Esophagus squamous epithelium (tissue), 5 donors: ENCODE results near the gene YTHDC1. TPM values are rescaled to one million over a fixed set of nuclear protein-coding genes. Genes with fewer than 3 reads are reported as not detected.
"Not testable (repeated sequence)": the region's sequence is repeated elsewhere in the genome, so short reads cannot be mapped to it uniquely, and the experiment has no call there.

ENCODE experiments used
- DNase-seq: peaks from one replicate; lab custom pipeline; 2025; lab: John Stamatoyannopoulos, UW
- H3K27ac ChIP-seq, 4 donors: fragments of 200-600 bp; sonication (generic); one replicate each; pipeline ENCODE4 v1.5.1; 2016 to 2019; ENCODE audit warnings: mild to moderate bottlenecking in 1 of 4
- H3K27me3 ChIP-seq, 4 donors: fragments of 200-600 bp; sonication (generic); 1 replicate in 3 of 4; 2 replicates in 1 of 4; pipeline versions ENCODE4 v1.5.1 to v1.6.0; 2017 to 2021; ENCODE audit warnings: antibody characterized with exemption in 1 of 4
- H3K36me3 ChIP-seq, 3 donors: fragments of 200-600 bp; sonication (generic); one replicate each; pipeline ENCODE4 v1.5.1; 2016 to 2019
- H3K4me1 ChIP-seq, 3 donors: fragments of 200-600 bp; sonication (generic); one replicate each; pipeline ENCODE4 v1.5.1; 2017 to 2019
- H3K4me3 ChIP-seq, 4 donors: fragments of 200-600 bp; sonication (generic); 1 replicate in 3 of 4; 2 replicates in 1 of 4; pipeline ENCODE4 v1.5.1; 2016 to 2019; ENCODE audit warnings: mild to moderate bottlenecking in 2 of 4, moderate library complexity in 1 of 4
- H3K9me3 ChIP-seq, 3 donors: fragments of 200-600 bp; sonication (generic); one replicate each; pipeline ENCODE4 v1.5.1; 2016 to 2019
- CTCF ChIP-seq, 6 experiments: fragments of 450-650 bp in 4 of 6; fragments of 200-600 bp in 2 of 6; sonication (generic) in 2 of 6; IDR thresholded peaks; one replicate each; pipeline ENCODE4 v1.5.1; 2016 to 2019; ENCODE audit warnings: antibody characterized with exemption in 6 of 6, mild to moderate bottlenecking in 4 of 6, moderate library complexity in 4 of 6
- POLR2A ChIP-seq, 4 donors: fragments of 450-650 bp; IDR thresholded peaks; one replicate each; pipeline ENCODE4 v1.6.1; 2017; ENCODE audit warnings: antibody characterized with exemption in 4 of 4, mild to moderate bottlenecking in 4 of 4, moderate library complexity in 3 of 4
- WGBS, 2 donors: methylation state at CpG; one replicate each; pipeline ENCODE4 v1.1.5; 2018; 5-methylcytosine and 5-hydroxymethylcytosine counted together
- intact Hi-C: fragments of 100-400 bp; cut with DNase I; formaldehyde crosslinking; loops from one replicate; pipeline ENCODE4 v1.15.0; 2022
- total RNA-seq, 4 donors: library from RNA; depleted of rRNA; stranded (reverse); fragments of >200 nt; gene quantifications; one replicate each; pipeline ENCODE4 v1.1.0, GENCODE V29; 2016
- donor health status: DM: yes; HTN: yes; CAD: no.

YTHDC1 gene
- total RNA-seq, 4 donors from 2014 or later = 36.1 to 79.9 (median 50.7) TPM

- no peak for TF ChIP-seq POLR2A (IDR thresholded peaks at IDR 0.05)
- no peak for TF ChIP-seq CTCF (IDR thresholded peaks at IDR 0.05)
- H3K36me3 ChIP-seq = no peaks in the 10 kb centered on the region
- WGBS, 2 donors = 29 to 50% methylated on average over 3 of the region's 3 CpGs
- H3K4me3 ChIP-seq = no peak overlapping the region
- DNase-seq = no peak
- H3K9me3 ChIP-seq = no peaks in the 10 kb centered on the region
- H3K4me1 ChIP-seq = peaks cover 0 to 18% (median 0%) of the 10 kb centered on the region in 3 donors
- intact Hi-C loops = no loop called here
- peak overlapping the region in 2 of 4 donors; percentile 34 to 51 for H3K27ac ChIP-seq
- no peaks in the 10 kb centered on the region for H3K27me3 ChIP-seq
Measured at GRCh38 chr4:68283714-68284113, 66.2 kb downstream of the YTHDC1 start.

- Histone ChIP-seq H3K4me3 (no peak overlapping the region), H3K27me3 (no peaks in the 10 kb centered on the region), H3K27ac (peak overlapping the region in 2 of 4 donors; percentile 34 to 51), H3K4me1 (peaks cover 0 to 18% (median 0%) of the 10 kb centered on the region in 3 donors), H3K36me3 (no peaks in the 10 kb centered on the region), H3K9me3 (no peaks in the 10 kb centered on the region)
- DNase-seq = no peak
- 89 to 92% methylated on average over 2 of the region's 2 CpGs for WGBS, 2 donors
- intact Hi-C loops = no loop called here
- TF ChIP-seq CTCF (IDR thresholded peaks at IDR 0.05) = no peak
- TF ChIP-seq POLR2A (IDR thresholded peaks at IDR 0.05) = no peak
Measured at GRCh38 chr4:68283095-68283494, 66.8 kb downstream of the YTHDC1 start.

- H3K36me3 ChIP-seq, H3K4me3 ChIP-seq, intact Hi-C loops, DNase-seq, H3K27ac ChIP-seq, H3K9me3 ChIP-seq, H3K27me3 ChIP-seq: not testable (repeated sequence)
- peaks cover 0 to 18% (median 0%) of the 10 kb centered on the region in 3 donors for H3K4me1 ChIP-seq
- WGBS, 2 donors = 71 to 88% methylated on average over 9 to 10 of the region's 10 CpGs
Measured at GRCh38 chr4:68281796-68282740, 67.8 kb downstream of the YTHDC1 start.

- H3K4me3 ChIP-seq = no peak overlapping the region
- TF ChIP-seq CTCF (IDR thresholded peaks at IDR 0.05) = no peak
- peaks cover 0 to 12% (median 0%) of the 10 kb centered on the region in 3 donors for H3K4me1 ChIP-seq
- H3K27ac ChIP-seq = no peak overlapping the region
- H3K36me3 ChIP-seq = no peaks in the 10 kb centered on the region
- no peak for DNase-seq
- peaks cover 0 to 4% (median 0%) of the 10 kb centered on the region in 4 donors for H3K27me3 ChIP-seq
- no peaks in the 10 kb centered on the region for H3K9me3 ChIP-seq
- intact Hi-C loops = loop anchor here (5.0 kb wide), 1 partner anchor 99 kb away; no protein-coding TSS in a partner anchor
- WGBS, 2 donors = 53 to 57% methylated on average over 2 of the region's 2 CpGs
Measured at GRCh38 chr4:68278029-68278428, 71.9 kb downstream of the YTHDC1 start.

GRCh38 chr4:68277627-68278026 is 72.3 kb downstream of the YTHDC1 start:
- no peak for DNase-seq
- H3K4me1 ChIP-seq = peaks cover 0 to 10% (median 0%) of the 10 kb centered on the region in 3 donors
- H3K9me3 ChIP-seq = no peaks in the 10 kb centered on the region
- H3K36me3 ChIP-seq = no peaks in the 10 kb centered on the region
- H3K27me3 ChIP-seq = peaks cover 0 to 4% (median 0%) of the 10 kb centered on the region in 4 donors
- TF ChIP-seq CTCF (IDR thresholded peaks at IDR 0.05) (no peak), POLR2A (IDR thresholded peaks at IDR 0.05) (no peak)
- intact Hi-C loops = loop anchor here (5.0 kb wide), 1 partner anchor 100 kb away; no protein-coding TSS in a partner anchor
- no peak overlapping the region for H3K27ac ChIP-seq
- no peak overlapping the region for H3K4me3 ChIP-seq
- WGBS, 2 donors = 61 to 62% methylated on average over 2 of the region's 2 CpGs
